GM12864 (cell line): ENCODE results near the gene HEPACAM.

ENCODE experiments used
- DNase-seq: peaks from one replicate; pipeline ENCODE4 v3.0.0-alpha.2; 2011; ENCODE audit warnings: low read depth
- H3K4me3 ChIP-seq: 2 replicates; pipeline ENCODE4 v1.5.1; 2011; ENCODE audit warnings: mild to moderate bottlenecking, low read depth, low read length, control low read depth
- TF ChIP-seq, protein P1 (sequence below): IDR thresholded peaks from 2 replicates; pipeline ENCODE4 v1.5.1; 2011; ENCODE audit warnings: low read depth, mild to moderate bottlenecking, moderate library complexity, low read length, control low read depth, inconsistent platforms; ENCODE audit errors: missing control alignments

Gene HEPACAM

DNA sequence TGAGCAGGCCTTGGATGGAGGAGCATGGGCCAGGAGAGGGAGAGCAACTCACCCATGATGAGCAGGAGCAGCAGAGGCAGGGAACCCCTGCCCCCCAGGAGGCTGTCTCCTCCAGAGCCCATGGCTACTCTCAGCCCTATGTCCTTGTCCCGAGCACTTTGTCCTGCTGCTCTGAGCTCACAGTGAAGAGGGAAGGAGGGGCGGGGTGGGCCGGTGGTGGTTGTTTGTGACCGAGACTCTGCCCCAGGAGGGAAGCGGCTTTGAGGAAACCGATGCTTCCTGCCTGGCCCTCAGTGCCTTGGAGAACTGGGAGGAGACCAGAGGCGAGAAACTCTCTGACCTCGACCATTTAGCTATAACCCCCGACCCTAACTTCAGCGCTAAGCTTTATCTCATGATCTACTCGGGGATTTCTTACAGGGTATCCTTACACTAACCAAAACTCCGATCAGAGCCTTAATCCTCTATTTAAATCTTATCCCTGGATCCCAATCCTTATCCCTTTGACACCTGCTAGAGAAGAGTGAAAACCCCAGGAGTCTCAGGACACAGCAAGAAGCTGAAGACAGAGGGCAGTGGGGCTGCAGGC is 38.1 kb downstream of the HEPACAM start, which contains the start of gene ROBO4:
Gene ROBO4 (minus strand): TSS at position 192 of the 589 bp plus-strand sequence. CDS start 70 bp downstream, at position 122.
- DNase-seq: no peak
- TF ChIP-seq, protein P1, sequence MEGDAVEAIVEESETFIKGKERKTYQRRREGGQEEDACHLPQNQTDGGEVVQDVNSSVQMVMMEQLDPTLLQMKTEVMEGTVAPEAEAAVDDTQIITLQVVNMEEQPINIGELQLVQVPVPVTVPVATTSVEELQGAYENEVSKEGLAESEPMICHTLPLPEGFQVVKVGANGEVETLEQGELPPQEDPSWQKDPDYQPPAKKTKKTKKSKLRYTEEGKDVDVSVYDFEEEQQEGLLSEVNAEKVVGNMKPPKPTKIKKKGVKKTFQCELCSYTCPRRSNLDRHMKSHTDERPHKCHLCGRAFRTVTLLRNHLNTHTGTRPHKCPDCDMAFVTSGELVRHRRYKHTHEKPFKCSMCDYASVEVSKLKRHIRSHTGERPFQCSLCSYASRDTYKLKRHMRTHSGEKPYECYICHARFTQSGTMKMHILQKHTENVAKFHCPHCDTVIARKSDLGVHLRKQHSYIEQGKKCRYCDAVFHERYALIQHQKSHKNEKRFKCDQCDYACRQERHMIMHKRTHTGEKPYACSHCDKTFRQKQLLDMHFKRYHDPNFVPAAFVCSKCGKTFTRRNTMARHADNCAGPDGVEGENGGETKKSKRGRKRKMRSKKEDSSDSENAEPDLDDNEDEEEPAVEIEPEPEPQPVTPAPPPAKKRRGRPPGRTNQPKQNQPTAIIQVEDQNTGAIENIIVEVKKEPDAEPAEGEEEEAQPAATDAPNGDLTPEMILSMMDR: no peak
- H3K4me3 ChIP-seq: no peak within 1 kb of the TSS

DNA sequence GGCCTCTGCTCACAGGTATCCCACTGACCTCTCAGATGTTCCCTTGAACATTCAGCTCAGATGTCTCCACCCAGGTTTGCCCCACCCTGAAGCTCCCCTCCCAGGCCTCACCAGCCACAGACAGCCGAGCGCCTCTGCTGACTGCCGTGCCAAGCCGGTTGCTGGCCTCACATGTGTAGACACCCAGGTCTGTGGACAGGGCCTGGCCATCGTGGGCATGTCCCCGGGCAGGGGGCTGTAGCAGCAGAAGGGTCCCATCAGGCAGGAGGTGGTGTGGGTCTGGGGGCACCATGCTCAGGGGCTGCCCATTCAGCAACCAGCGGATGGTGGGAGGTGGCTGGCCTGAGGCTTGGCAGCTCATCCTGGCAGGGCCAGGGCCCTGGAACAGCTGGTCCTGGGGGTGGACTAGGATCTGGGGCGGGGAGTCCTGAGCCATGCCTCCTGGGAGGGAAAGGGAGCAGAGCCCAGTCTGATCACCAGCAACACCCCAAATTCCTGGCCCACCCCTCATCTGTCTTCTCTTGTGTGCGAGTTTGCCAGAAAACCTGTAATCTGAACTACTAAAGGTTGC is 38.9 kb downstream of the HEPACAM start:
- H3K4me3 ChIP-seq: no peak overlapping the region
- DNase-seq: no peak
- TF ChIP-seq, protein P1: no peak

DNA sequence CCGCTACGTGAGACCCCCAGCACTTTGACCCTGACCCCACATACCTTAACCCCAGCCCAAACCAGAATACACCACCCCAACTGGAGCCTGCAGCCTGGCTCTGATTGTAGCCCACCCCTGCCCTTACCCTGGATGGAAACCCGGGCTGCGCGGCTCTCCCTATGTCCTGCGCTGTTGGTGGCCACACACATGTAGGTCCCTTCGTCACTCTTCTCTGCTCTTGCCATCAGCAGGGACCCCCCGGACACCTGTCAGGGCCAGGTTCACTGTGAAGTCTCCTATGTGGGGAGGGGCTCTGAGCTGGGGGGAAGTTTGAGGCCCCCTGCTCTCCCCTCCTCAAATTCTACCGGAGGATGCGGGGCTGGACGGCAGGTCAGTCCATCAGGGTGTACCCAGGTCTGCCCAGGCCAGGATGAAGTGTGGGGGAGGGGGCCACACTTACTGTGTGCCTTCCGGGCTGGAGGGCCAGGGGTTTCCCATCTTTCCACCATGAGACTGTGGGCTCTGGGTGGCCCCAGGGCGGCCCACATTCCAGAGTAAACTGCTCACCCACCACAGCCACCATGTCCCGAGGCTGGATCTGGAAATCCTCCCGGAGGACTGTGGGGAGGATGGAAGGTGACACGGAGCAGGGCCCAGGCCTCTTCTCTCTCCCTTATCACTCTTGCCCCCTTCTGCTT is 39.6 kb downstream of the HEPACAM start:
- no peak for DNase-seq
- no peak overlapping the region for H3K4me3 ChIP-seq
- TF ChIP-seq, protein P1: no peak

DNA sequence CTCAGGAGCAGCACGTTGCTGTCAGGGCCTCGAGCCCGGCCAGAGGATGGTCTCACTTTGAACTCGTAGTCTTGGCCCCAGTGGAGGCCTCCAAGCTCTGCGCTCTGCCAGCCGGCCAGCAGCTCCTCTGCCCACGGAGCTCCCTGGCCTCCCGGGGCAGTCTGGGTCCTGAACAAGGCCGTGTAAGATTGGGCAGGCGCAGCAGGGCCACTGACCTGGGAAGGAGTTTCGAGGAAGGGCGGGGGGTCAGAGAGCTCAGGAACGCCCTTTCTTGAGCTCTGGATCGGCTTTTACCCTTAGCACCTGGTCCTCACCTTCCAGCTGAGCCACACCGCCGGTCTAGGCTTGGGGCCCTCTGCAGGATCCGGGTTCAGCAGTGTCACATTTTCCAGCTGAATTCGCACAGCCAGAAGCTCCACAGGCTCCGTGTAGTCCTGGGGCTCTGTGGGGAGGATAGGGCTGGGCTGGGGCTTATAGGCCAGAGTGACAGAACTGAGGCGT is 40.3 kb downstream of the HEPACAM start:
- TF ChIP-seq, protein P1: no peak
- DNase-seq: no peak
- no peak overlapping the region for H3K4me3 ChIP-seq

DNA sequence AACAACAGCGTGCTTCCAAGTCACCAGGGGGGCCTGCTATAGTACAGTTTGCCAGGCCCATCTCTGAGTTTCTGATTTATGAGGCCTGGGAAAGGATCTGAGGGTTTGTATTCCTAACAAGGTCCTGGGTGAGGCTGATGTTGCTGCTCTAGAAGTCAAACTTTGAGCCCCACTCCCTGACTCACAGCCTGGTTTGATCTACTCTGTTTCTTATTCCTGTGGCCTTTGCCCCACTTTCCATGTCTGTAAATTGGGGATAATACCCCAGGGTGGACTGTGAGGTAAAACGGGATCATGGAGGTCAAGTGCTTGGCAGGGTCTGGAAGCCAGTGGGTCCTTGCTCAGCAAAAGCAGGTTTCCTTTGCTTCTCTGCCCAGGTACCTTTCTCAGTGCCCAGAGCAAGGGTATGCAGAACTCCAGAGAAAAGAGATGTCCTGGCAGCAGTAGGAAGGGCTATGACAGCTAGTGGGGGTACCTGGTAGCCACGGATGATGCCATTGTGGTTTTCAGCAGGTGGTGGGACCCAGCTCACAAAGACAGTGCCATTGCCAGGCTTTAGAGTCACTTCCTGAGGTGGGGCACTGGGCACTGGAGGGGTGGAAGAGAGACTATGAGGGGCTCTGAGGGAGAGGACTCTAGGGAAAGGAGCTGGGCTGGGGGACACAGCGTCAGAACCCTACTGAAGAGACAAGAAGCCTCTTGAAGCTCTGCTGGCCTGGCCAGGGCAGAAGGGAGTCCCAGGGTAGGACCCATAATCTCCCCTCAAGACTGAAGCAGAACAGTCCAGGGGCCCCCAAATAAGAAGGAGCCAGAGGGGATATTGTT is 41.0 kb downstream of the HEPACAM start:
- TF ChIP-seq, protein P1: no peak
- no peak overlapping the region for H3K4me3 ChIP-seq
- no peak for DNase-seq

DNA sequence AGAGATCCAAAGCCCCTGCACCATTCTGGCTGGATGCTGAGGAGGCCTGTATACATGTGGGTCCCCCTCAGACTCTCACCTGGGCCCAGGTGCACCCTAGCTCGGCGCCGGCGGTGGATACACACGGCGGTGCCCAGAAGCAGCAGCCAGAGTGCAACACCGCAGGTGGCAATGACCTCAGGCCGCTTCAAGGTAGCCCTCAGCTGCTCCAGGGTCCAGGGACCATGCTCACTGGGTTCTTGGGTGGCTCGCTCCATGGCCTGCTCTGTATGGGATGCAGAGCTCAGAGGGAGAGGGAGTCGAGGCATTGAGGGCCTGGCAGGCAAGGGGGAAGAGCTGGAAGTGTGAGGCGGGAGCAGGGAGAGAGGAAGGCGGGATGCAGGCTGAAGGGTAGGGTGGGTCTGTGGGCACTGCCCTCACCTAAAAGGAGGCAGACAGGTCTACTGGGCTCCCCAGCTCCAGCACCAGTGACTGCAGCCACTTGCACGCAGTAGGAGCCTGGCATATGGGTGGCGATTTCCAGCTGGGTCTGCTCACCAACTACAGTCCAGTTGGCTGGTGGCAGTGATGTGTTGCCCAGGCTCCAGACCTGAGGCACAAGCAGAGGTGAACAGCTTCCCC is 42.0 kb downstream of the HEPACAM start:
- H3K4me3 ChIP-seq: no peak overlapping the region
- TF ChIP-seq, protein P1: no peak
- no peak for DNase-seq
